ENCODE results near the gene TTC5. TPM values are rescaled to one million over a fixed set of nuclear protein-coding genes. Genes with fewer than 3 reads are reported as not detected.

Gene TTC5
- total and polyA plus RNA-seq, 2 donors (not counting 3 experiments of a cell fraction or from before 2014, with no cell fraction given), result 10.9 to 22.9 TPM

DNA sequence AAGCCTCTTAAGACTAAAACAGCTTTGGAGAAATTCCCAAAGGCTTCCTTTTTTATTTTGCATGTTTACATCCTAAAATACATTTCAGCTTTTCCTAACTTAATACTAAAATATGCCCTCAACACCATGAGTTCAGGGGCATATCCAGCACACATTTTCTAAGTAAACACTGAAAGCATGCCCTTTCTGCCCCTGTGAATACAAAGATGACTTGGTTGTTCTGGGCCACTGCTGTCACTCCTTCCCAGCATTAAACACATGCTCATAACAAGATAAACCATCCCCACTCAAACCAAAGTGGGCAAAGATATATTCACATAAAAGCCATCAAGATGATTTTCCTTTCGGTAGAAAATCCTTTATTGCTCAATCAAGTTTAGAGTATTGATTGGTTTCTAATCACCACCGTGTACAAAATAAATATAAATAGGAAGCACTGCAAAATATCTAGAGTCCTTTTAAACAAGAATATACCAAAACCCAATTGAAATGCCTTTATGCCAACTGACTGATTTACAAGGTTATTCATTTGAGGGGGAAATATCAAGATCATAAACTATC lies 25.4 kb upstream of the TTC5 start:
- Histone ChIP-seq H3K4me1 (ENCODE audit: control insufficient read depth, extremely low read depth, insufficient read depth, low read length) (peaks cover 25% of the 10 kb centered on the region), H3K27me3 (ENCODE audit: control insufficient read depth in 2 of 2, insufficient read depth in 2 of 2, low read length in 2 of 2) (no peaks in the 10 kb centered on the region), H3K4me3 (replicated peaks in 1 of 3; ENCODE audit: insufficient read depth in 1 of 3, low read depth in 1 of 3, low read length in 3 of 3) (peak overlapping the region in 1 of 3 experiments; percentile 31), H3K4me2 (ENCODE audit: insufficient read depth, low read length) (peak overlapping the region; percentile 61), H3K9me1 (replicated peaks; ENCODE audit: control insufficient read depth, extremely low read depth, insufficient read depth, low read length) (no peaks in the 10 kb centered on the region), H3K36me3 (ENCODE audit: control insufficient read depth in 2 of 2, extremely low read depth in 1 of 2, insufficient read depth in 2 of 2, low read length in 2 of 2) (peaks cover 2 to 18% of the 10 kb centered on the region in 2 experiments), H4K20me1 (replicated peaks; ENCODE audit: control insufficient read depth, extremely low read depth, insufficient read depth, low read length) (no peaks in the 10 kb centered on the region), H3K9ac (replicated peaks; ENCODE audit: extremely low read depth, insufficient read depth, low read length) (no peak overlapping the region), H3K9me3 (replicated peaks; ENCODE audit: control insufficient read depth, insufficient read depth, low read length) (no peaks in the 10 kb centered on the region), H2AFZ (ENCODE audit: low read depth, low read length) (no peak overlapping the region), H3K27ac (ENCODE audit: insufficient read depth, low read depth, low read length) (no peak overlapping the region), H3K79me2 (ENCODE audit: control insufficient read depth, insufficient read depth, low read length) (peaks cover 62% of the 10 kb centered on the region)
- TF ChIP-seq POLR2AphosphoS5 (IDR thresholded peaks at IDR 0.05; ENCODE audit: insufficient read depth, low read depth, low read length) (no peak), MYC (IDR thresholded peaks at IDR 0.05; ENCODE audit: low read depth, low read length) (no peak), EZH2 (IDR thresholded peaks at IDR 0.05; ENCODE audit: borderline replicate concordance, low read depth, low read length, severe bottlenecking) (no peak), FOS (IDR thresholded peaks at IDR 0.05; ENCODE audit: borderline replicate concordance, insufficient read depth, low read length) (no peak), POLR2A (IDR thresholded peaks at IDR 0.05; ENCODE audit: low read depth, low read length) (no peak), GATA2 (IDR thresholded peaks at IDR 0.05; ENCODE audit: insufficient read depth, insufficient read length, low read depth, low read length) (no peak), JUN (IDR thresholded peaks at IDR 0.05; ENCODE audit: borderline replicate concordance, insufficient read depth, insufficient read length, low read depth) (no peak)
- TF ChIP-seq, protein P1, sequence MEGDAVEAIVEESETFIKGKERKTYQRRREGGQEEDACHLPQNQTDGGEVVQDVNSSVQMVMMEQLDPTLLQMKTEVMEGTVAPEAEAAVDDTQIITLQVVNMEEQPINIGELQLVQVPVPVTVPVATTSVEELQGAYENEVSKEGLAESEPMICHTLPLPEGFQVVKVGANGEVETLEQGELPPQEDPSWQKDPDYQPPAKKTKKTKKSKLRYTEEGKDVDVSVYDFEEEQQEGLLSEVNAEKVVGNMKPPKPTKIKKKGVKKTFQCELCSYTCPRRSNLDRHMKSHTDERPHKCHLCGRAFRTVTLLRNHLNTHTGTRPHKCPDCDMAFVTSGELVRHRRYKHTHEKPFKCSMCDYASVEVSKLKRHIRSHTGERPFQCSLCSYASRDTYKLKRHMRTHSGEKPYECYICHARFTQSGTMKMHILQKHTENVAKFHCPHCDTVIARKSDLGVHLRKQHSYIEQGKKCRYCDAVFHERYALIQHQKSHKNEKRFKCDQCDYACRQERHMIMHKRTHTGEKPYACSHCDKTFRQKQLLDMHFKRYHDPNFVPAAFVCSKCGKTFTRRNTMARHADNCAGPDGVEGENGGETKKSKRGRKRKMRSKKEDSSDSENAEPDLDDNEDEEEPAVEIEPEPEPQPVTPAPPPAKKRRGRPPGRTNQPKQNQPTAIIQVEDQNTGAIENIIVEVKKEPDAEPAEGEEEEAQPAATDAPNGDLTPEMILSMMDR (IDR thresholded peaks at IDR 0.05; ENCODE audit: extremely low read depth in 1 of 2, insufficient read depth in 1 of 2, low read depth in 1 of 2, low read length in 2 of 2), result no peak
- TF ChIP-seq, protein P2, sequence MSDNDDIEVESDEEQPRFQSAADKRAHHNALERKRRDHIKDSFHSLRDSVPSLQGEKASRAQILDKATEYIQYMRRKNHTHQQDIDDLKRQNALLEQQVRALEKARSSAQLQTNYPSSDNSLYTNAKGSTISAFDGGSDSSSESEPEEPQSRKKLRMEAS (IDR thresholded peaks at IDR 0.05; ENCODE audit: insufficient read depth, insufficient read length), result no peak
- intact Hi-C loops (cut with micrococcal nuclease) (no loop called here), dilution Hi-C loops (cut with MboI; ENCODE audit: extremely low pct_ligation_motif_present, low sequenced_read_pairs) (no loop called here)
- FAIRE-seq (no peak), DNase-seq (ENCODE audit: low read depth, low spot score) (no peak)
- BruUV-seq (replicated peaks), result no TSS peak
- CTCF ChIA-PET, result interaction anchor here (1.0 to 5.1 kb wide), 3 partner anchors 12 to 352 kb away, joined by 3 to 73 read pairs (median 4); partner anchors contain the start of gene PARP2
- POLR2A ChIA-PET, result interaction anchor here (1.7 kb wide), 1 partner anchor 12 kb away, joined by 10 read pairs; the partner anchor contains the start of gene PARP2

All from endothelial cell of umbilical vein (primary cell).